Upper lobe of right lung (tissue), 1 donor: ENCODE measurements around the gene ATXN7. TPM values are rescaled to one million over a fixed set of nuclear protein-coding genes. Genes with fewer than 3 reads are reported as not detected.

Experiments
- ATAC-seq: fragments of 200-7000 bp; cut with Tn5 transposase; one replicate; pipeline ENCODE4 v1.9.1; 2020; ENCODE audit warnings: mild to moderate bottlenecking, moderate library complexity
- DNase-seq: peaks from one replicate; pipeline ENCODE4 v3.0.0-alpha.2; 2020
- H3K27ac ChIP-seq: fragments of 200-600 bp; one replicate; pipeline ENCODE4 v1.8.0; 2022
- H3K27me3 ChIP-seq: fragments of 200-600 bp; one replicate; pipeline ENCODE4 v1.8.0; 2022; ENCODE audit warnings: mild to moderate bottlenecking
- H3K36me3 ChIP-seq: fragments of 200-600 bp; one replicate; pipeline ENCODE4 v1.8.0; 2022
- H3K4me1 ChIP-seq: fragments of 200-600 bp; one replicate; pipeline ENCODE4 v1.8.0; 2022
- H3K4me3 ChIP-seq: fragments of 200-600 bp; one replicate; pipeline ENCODE4 v1.8.0; 2022; ENCODE audit warnings: mild to moderate bottlenecking
- H3K9me3 ChIP-seq: fragments of 200-600 bp; one replicate; pipeline ENCODE4 v1.8.0; 2022
- intact Hi-C: fragments of 100-400 bp; cut with DNase I; formaldehyde crosslinking; loops from one replicate; pipeline ENCODE4 v1.11.0; 2022
- total RNA-seq: library from RNA; stranded (reverse); fragmentation: NEBNext Ultra II Directional; extraction: Animal tissue kit (Norgen Biotek cat#: 25700); gene quantifications from one replicate; pipeline ENCODE4 v1.2.1, GENCODE V29; 2021
- TF ChIP-seq, protein P1 (sequence below): fragments of 200-600 bp; IDR thresholded peaks from one replicate; pipeline ENCODE4 v1.8.0; 2022; ENCODE audit warnings: antibody characterized with exemption
- donor health status: DM: no; HTN: yes; CAD: no; lungs with severe emphysema.

ATXN7 gene
- total RNA-seq, 1 donor from 2014 or later: 35.5 TPM

DNA sequence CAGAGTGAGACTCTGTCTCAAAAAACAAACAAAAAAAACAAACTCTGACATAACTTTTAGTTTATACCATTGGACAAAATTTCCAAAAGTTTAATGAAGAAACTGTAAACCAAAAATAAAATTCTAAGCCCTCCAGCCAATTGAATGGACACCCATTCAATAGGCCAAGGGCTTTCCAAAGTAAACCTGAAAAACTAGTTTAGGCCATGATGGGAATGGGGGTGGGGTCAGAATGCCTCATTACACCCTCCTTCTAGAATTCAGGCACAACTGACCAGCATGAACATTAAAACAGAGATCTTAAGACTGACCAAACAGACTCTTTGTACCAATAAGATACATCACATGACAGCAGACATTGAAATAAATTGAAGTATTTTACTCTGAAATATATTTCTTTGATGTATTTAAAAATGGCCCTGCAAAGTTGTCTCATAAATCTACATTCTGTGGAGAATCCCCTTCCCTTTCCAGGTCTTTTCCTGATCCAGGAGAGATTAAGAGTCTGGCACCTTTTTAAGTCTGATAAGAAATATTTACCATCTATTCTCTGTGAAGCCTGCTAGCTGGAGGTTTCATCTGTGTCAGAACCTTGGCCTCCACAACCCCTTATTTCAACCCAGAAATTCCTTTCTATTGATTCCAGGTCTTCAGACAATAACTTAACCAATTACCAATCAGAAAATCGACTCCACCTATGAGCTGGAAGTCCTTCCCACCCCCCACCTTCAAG, 15.8 kb upstream of the ATXN7 start:
- Histone ChIP-seq H3K4me3 (no peak overlapping the region), H3K9me3 (no peaks in the 10 kb centered on the region), H3K36me3 (no peaks in the 10 kb centered on the region), H3K27ac (no peak overlapping the region), H3K27me3 (no peaks in the 10 kb centered on the region), H3K4me1 (no peaks in the 10 kb centered on the region)
- peak; percentile 44 for ATAC-seq
- intact Hi-C loops: no loop called here
- no peak for DNase-seq
- TF ChIP-seq, protein P1, sequence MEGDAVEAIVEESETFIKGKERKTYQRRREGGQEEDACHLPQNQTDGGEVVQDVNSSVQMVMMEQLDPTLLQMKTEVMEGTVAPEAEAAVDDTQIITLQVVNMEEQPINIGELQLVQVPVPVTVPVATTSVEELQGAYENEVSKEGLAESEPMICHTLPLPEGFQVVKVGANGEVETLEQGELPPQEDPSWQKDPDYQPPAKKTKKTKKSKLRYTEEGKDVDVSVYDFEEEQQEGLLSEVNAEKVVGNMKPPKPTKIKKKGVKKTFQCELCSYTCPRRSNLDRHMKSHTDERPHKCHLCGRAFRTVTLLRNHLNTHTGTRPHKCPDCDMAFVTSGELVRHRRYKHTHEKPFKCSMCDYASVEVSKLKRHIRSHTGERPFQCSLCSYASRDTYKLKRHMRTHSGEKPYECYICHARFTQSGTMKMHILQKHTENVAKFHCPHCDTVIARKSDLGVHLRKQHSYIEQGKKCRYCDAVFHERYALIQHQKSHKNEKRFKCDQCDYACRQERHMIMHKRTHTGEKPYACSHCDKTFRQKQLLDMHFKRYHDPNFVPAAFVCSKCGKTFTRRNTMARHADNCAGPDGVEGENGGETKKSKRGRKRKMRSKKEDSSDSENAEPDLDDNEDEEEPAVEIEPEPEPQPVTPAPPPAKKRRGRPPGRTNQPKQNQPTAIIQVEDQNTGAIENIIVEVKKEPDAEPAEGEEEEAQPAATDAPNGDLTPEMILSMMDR: no peak

DNA sequence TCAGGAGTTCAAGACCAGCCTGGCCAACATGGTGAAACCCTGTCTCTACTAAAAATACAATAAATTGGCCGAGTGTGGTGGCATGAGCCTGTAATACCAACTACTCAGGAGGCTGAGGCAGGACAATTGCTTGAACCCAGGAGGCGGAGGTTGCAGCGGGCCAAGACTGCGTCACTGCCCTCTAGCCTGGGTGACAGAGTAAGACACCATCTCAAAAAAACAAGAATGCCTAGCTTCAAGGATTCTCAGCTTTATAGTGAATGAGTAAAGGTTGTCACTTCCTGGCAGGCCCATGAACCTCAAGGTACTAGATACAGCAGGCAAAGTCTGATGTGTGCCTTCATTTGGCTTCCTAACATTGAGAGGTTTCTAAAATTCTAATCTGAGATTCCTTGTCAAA, 14.5 kb upstream of the ATXN7 start:
- H3K9me3 ChIP-seq: no peaks in the 10 kb centered on the region

GRCh38 chr3:63851287-63851686, 12.4 kb upstream of the ATXN7 start:
- ATAC-seq (no peak), DNase-seq (no peak)
- TF ChIP-seq, protein P1: no peak
- Histone ChIP-seq H3K27ac (no peak overlapping the region), H3K36me3 (no peaks in the 10 kb centered on the region), H3K4me3 (no peak overlapping the region), H3K27me3 (no peaks in the 10 kb centered on the region), H3K4me1 (no peaks in the 10 kb centered on the region), H3K9me3 (no peaks in the 10 kb centered on the region)
- intact Hi-C loops: no loop called here

More for the DNA sequence above, 14.5 kb upstream of the ATXN7 start:
- H3K27ac ChIP-seq: no peak overlapping the region
- no peaks in the 10 kb centered on the region for H3K4me1 ChIP-seq
- ATAC-seq (no peak), DNase-seq (no peak)
- TF ChIP-seq, protein P1: no peak
- no peaks in the 10 kb centered on the region for H3K27me3 ChIP-seq
- intact Hi-C loops: no loop called here
- no peak overlapping the region for H3K4me3 ChIP-seq
- H3K36me3 ChIP-seq: no peaks in the 10 kb centered on the region

GRCh38 chr3:63853106-63853505, 10.6 kb upstream of the ATXN7 start:
- no peak overlapping the region for H3K27ac ChIP-seq
- ATAC-seq (peak; percentile 41), DNase-seq (no peak)
- TF ChIP-seq, protein P1: no peak
- H3K27me3 ChIP-seq: no peaks in the 10 kb centered on the region
- H3K9me3 ChIP-seq: no peaks in the 10 kb centered on the region
- intact Hi-C loops: no loop called here
- no peaks in the 10 kb centered on the region for H3K36me3 ChIP-seq
- no peak overlapping the region for H3K4me3 ChIP-seq
- no peaks in the 10 kb centered on the region for H3K4me1 ChIP-seq

- no peaks in the 10 kb centered on the region for H3K27me3 ChIP-seq
- no peaks in the 10 kb centered on the region for H3K4me1 ChIP-seq
- no peak overlapping the region for H3K27ac ChIP-seq
- ATAC-seq (no peak), DNase-seq (no peak)
- H3K9me3 ChIP-seq: no peaks in the 10 kb centered on the region
- H3K4me3 ChIP-seq: no peak overlapping the region
- TF ChIP-seq, protein P1: no peak
- H3K36me3 ChIP-seq: no peaks in the 10 kb centered on the region
- intact Hi-C loops: no loop called here
Measured at GRCh38 chr3:63855333-63855940, 8.2 kb upstream of the ATXN7 start.
